Activated gamma-delta T cell treated with anti-CD3 and anti-CD28 coated beads, Interleukin-2, amount 50 U/mL, for 16 hours (primary cell): Measurements from ENCODE around the gene PET117.
"Not testable (repeated sequence)": the region's sequence is repeated elsewhere in the genome, so short reads cannot be mapped to it uniquely, and the experiment has no call there.

Experiments
- DNase-seq: peaks from one replicate; pipeline ENCODE4 v3.0.0-alpha.2; 2020; ENCODE audit warnings: low read depth

Gene PET117

GRCh38 chr20:18164356-18164755, 26.7 kb downstream of the PET117 start:
- DNase-seq: no peak

- DNase-seq: no peak
These were observed 27.9 kb downstream of the PET117 start for GRCh38 chr20:18165553-18165952.

GRCh38 chr20:18166241-18166881, 28.7 kb downstream of the PET117 start:
- no peak for DNase-seq

GRCh38 chr20:18166950-18167349, 29.3 kb downstream of the PET117 start:
- no peak for DNase-seq

GRCh38 chr20:18172379-18172778, 34.7 kb downstream of the PET117 start:
- no peak for DNase-seq

GRCh38 chr20:18174906-18175683, 37.4 kb downstream of the PET117 start:
- no peak for DNase-seq

GRCh38 chr20:18176318-18176785, 38.7 kb downstream of the PET117 start:
- DNase-seq: no peak

GRCh38 chr20:18180366-18180765, 42.7 kb downstream of the PET117 start:
- DNase-seq: not testable (repeated sequence)

GRCh38 chr20:18180815-18181214, 43.2 kb downstream of the PET117 start:
- no peak for DNase-seq

GRCh38 chr20:18187020-18187419, 49.4 kb downstream of the PET117 start:
- DNase-seq: no peak

- DNase-seq: no peak
These were observed 50.8 kb downstream of the PET117 start for GRCh38 chr20:18188434-18188833.

- no peak for DNase-seq
These were observed 52.9 kb downstream of the PET117 start for GRCh38 chr20:18190338-18191233.

GRCh38 chr20:18191306-18191705, 53.6 kb downstream of the PET117 start:
- DNase-seq: no peak
